ENCODE measurements around the gene SAMD8. TPM values are rescaled to one million over a fixed set of nuclear protein-coding genes. Genes with fewer than 3 reads are reported as not detected.
A peak's percentile ranks its signal among the peaks of the same experiment; 100 is the strongest.

SAMD8 gene
- total RNA-seq: 42.7 TPM

DNA sequence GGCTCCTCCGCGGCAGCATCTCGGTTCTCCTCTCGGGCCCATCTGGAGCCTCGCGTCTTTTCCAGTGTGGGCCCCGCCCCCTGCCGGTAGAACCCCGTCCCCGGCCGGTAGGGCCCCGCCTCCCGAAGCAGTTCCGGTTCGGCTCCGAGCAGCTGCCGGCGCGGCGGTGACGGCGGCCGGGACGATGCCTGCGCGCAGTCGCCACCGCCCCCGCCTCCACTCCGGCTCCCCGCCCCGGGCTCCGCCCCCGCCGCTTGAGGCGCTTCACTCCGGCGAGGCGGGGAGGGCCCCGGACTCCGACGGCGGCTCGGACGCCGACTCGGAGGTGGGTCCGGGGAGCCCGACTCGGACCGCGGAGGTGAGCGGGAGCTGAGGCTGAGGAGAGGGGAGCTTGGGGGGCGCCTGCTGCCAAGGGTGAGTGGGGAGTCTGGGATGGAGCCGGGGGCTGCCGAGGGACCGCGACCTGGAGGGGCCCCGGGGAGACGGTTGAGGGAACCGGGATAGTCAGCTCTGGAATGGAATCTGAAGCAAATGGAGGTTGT lies at the start of gene SAMD8:
Gene SAMD8 (plus strand): TSS at position 292 of the 542 bp plus-strand sequence. CDS start 38,873 bp downstream, outside the sequence.
- intact Hi-C loops (cut with DNase I): loop anchor here (5.0 kb wide), 1 partner anchor 121 kb away; no protein-coding TSS in a partner anchor
- peak within 1 kb of the TSS; percentile 60 to 98 for H3K4me3 ChIP-seq
- H3K4me1 ChIP-seq: peaks cover 47% of the 10 kb centered on the region
- no peaks in the 10 kb centered on the region for H3K36me3 ChIP-seq
- H3K9me3 ChIP-seq: no peaks in the 10 kb centered on the region
- peak in 1 of 2 donors; percentile 97 for TF ChIP-seq POLR2AphosphoS5 (IDR thresholded peaks at IDR 0.05; ENCODE audit: insufficient read depth in 1 of 2, low read depth in 1 of 2)
- TF ChIP-seq, protein P1, sequence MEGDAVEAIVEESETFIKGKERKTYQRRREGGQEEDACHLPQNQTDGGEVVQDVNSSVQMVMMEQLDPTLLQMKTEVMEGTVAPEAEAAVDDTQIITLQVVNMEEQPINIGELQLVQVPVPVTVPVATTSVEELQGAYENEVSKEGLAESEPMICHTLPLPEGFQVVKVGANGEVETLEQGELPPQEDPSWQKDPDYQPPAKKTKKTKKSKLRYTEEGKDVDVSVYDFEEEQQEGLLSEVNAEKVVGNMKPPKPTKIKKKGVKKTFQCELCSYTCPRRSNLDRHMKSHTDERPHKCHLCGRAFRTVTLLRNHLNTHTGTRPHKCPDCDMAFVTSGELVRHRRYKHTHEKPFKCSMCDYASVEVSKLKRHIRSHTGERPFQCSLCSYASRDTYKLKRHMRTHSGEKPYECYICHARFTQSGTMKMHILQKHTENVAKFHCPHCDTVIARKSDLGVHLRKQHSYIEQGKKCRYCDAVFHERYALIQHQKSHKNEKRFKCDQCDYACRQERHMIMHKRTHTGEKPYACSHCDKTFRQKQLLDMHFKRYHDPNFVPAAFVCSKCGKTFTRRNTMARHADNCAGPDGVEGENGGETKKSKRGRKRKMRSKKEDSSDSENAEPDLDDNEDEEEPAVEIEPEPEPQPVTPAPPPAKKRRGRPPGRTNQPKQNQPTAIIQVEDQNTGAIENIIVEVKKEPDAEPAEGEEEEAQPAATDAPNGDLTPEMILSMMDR (IDR thresholded peaks at IDR 0.05): peak in 2 of 3 experiments; percentile 38 to 55
- peak in 1 of 2 donors; percentile 92 for TF ChIP-seq POLR2A (IDR thresholded peaks at IDR 0.05)
- no peaks in the 10 kb centered on the region for H3K27me3 ChIP-seq
- peak in 1 of 2 donors; percentile 96 for DNase-seq (ENCODE audit: extremely low spot score in 2 of 2)
- H3K27ac ChIP-seq: peak within 1 kb of the TSS; percentile 99

DNA sequence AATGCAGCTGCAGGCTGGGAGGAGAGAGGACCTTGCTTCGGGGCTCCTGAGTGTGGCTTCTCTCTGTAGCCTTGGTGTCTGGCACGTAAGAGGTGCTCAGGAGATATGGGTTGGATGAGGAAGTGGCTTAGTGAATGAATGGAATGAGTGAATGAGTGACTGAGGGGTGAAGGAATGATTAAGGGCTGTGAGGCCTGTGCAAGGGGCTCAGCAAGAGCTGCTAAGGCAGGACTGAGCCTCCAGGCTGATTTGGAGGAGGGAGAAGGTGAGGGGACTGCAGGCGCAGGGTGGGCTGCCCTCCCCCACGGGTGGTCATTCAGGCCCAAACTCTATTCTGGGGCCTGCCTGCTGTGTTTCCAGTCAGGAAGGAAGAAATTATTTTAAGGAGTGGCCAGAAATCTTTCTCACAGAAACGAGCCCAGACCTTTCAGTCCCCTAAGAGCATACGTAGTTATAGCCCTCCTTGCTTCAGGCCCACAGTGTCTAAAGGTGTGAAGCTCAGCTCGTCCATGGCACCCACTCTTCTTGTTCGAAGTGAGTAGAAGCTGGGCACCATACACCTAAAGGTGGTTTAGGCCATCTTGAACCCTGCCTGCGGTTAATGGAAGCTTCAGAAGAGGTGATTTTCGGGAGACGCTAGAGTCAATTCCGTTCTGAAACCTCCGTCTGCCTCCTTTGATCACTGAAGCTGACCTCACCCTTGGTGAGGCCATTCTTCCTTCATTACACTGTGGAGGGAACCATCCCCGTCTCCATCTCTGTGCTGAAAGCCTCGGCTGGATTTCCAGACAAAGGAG lies 49.5 kb upstream of the SAMD8 start:
- Histone ChIP-seq H3K9me3 (no peaks in the 10 kb centered on the region), H3K27ac (peak overlapping the region; percentile 20), H3K4me1 (peaks cover 26% of the 10 kb centered on the region), H3K4me3 (no peak overlapping the region), H3K27me3 (no peaks in the 10 kb centered on the region), H3K36me3 (no peaks in the 10 kb centered on the region)
- intact Hi-C loops (cut with DNase I): no loop called here
- TF ChIP-seq, protein P1 (IDR thresholded peaks at IDR 0.05): no peak
- DNase-seq (ENCODE audit: extremely low spot score in 2 of 2): no peak

DNA sequence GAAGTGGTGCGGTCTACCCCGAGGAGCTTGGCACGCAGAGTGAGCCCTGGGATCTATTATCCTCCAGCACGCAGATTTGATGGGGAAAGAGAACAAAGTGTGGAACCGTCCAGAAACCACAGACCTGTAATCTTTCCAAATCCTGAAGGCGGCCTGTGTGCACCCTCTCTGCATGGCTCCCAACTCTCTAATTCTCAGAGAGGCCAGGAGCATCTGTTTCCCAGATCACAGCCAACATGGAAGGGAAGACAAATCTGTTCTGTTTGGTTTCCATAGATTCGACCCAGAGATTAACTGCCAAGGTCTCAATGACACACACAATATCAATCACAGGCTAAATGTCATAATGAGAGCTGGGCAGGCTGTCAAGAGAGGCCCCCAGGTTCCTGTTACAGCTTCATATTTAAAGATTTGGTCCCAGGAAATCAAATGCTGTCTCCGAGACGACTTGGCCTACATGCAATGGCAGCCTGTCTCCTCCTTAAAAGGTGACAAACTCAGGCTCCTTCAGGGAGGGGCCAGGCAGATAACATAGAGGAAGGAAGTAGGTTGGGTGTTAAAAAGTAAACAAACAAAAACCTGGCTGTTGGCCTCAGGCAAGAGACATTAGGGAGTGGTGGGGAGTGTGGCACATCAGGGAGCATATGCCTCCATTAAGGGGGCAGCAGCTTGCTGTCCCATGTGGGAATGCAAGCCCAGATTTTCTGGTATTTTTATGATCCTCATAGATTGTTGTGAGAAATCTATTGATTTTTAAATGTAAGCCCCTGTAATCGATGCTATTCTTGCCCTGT lies 48.8 kb upstream of the SAMD8 start:
- Histone ChIP-seq H3K27me3 (no peaks in the 10 kb centered on the region), H3K36me3 (no peaks in the 10 kb centered on the region), H3K27ac (peak overlapping the region; percentile 20), H3K4me1 (peaks cover 26% of the 10 kb centered on the region), H3K9me3 (no peaks in the 10 kb centered on the region), H3K4me3 (no peak overlapping the region)
- no peak for DNase-seq (ENCODE audit: extremely low spot score in 2 of 2)
- intact Hi-C loops (cut with DNase I): no loop called here
- TF ChIP-seq POLR2AphosphoS5 (IDR thresholded peaks at IDR 0.05; ENCODE audit: insufficient read depth in 1 of 2, low read depth in 1 of 2) (no peak), POLR2A (IDR thresholded peaks at IDR 0.05) (no peak)
- TF ChIP-seq, protein P1 (IDR thresholded peaks at IDR 0.05): no peak

DNA sequence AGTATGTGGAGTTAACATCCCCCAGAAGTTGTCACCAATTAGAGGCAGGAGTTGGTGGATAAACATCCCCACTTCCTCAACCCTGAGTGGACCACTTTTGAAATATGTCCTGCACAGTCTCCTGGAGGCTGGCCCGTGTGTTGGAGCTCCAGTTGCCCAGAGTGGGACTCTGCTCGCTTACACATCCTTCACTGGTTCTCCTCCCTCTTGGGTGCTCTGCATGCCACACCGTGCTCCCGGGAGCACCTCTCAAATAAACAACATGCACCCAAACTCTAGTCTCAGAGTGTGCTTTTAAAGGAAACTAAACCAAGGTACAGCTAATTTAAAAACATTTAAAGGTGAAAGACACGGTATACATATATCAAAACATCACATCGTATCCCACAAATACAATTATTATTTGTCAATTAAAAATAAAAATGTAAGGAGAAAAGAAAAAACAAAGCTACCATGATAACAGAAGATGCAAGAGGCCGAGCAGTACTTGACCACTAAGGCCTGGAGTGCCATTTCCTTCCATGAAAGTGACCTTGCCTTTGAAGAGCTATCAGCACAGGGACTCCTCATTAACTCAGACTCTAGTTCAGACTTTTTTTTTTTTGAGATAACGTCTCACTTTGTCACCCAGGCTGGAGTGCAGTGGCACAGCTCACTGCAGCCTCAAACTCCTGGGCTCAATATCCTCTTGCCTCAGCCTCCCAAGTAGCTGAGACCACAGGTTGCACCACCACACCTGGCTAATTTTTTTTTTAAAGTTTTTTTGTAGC lies 47.8 kb upstream of the SAMD8 start:
- no peak for TF ChIP-seq POLR2A (IDR thresholded peaks at IDR 0.05)
- DNase-seq (ENCODE audit: extremely low spot score in 2 of 2): no peak
- H3K27ac ChIP-seq: no peak overlapping the region
- no peak overlapping the region for H3K4me3 ChIP-seq
- H3K4me1 ChIP-seq: peaks cover 17% of the 10 kb centered on the region
- intact Hi-C loops (cut with DNase I): no loop called here
- H3K9me3 ChIP-seq: no peaks in the 10 kb centered on the region
- no peaks in the 10 kb centered on the region for H3K36me3 ChIP-seq
- no peaks in the 10 kb centered on the region for H3K27me3 ChIP-seq

DNA sequence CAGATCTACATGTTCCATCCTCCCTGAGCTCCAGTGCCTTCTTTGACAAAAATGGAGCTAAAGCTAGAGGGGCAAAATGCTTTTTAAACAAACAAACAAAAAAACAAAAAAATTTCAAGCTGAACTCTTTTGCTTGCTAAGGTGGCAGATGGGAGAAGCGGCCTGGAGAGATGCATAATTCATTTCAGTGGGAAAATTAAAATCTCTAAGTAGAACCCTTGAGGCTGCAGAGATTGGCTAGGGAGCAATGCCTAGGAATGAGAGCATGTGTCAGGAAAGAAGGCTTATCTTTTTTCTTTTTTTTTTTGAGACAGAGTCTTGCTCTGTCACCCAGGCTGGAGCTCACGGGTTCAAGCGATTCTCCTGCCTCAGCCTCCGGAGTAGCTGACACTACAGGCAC lies 46.4 kb upstream of the SAMD8 start:
- Histone ChIP-seq H3K9me3 (no peaks in the 10 kb centered on the region), H3K4me3 (no peak overlapping the region), H3K27me3 (no peaks in the 10 kb centered on the region), H3K4me1 (peaks cover 17% of the 10 kb centered on the region), H3K27ac (peak overlapping the region; percentile 44), H3K36me3 (no peaks in the 10 kb centered on the region)
- DNase-seq (ENCODE audit: extremely low spot score in 2 of 2): no peak
- intact Hi-C loops (cut with DNase I): no loop called here
- TF ChIP-seq, protein P1 (IDR thresholded peaks at IDR 0.05): no peak
- TF ChIP-seq POLR2AphosphoS5 (IDR thresholded peaks at IDR 0.05; ENCODE audit: insufficient read depth in 1 of 2, low read depth in 1 of 2) (no peak), POLR2A (IDR thresholded peaks at IDR 0.05) (no peak)

All from vagina (tissue), 2 donors.